CD4-positive, alpha-beta T cell treated with Interferon gamma for 1 hour (primary cell): ENCODE results near the gene ICAM2.

Experiments used
- DNase-seq: peaks from one replicate; pipeline ENCODE4 v3.0.0-alpha.2; 2020

ICAM2 gene

DNA sequence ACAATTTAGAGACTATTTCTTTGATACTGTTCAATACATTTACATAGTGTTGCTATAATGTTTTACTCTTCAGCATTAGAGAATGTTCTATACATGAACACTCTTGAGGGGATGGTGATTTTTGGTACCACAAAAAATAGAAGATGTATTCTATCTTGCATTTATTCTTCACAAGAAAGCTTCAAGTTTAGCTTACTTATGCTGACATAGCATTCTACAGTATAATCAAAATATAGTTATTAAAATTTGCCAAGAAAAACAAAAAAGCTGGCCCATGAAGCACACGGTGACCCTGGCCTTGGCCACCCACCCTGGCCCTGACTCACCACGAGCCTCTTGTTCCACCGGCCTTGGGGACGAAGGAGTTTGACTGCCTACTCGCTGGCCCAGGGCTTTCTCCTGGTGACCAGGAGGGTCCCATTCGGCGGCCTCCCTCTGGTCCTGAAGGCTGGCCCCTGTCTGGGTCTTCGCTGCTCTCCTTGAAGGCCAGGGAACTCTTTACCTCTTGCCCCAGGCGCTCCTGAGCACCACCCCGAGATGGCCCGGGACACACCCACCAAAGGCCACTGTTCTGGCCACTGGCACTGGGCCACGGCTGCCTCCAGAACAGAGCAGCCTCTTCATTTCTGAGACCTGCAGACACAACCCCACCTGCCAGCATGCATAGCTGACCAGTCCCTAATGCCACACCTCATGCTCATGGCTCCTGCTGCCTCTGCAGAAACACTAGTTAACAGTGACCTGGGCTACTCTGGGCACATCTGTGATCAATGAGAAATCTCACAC lies 22.5 kb upstream of the ICAM2 start:
- no peak for DNase-seq

DNA sequence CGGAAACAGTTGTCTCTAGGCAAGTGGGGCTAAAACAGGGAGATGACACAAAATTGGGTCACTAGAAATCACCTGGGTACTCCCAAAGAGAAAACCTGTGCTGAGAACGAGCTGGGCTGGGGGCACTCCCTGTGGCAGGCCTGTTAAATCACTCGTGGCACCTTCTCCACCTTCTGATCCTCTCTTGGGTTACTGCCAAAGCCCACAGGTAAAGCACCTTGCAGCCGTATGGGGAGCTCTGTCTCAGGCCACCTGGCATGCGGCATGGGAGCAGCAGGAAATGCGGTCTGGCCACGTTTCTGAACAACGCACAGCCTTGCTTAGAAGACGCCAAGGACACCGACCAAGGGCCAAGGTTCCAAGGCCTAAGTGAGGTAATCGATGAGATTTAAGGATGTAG lies 21.5 kb upstream of the ICAM2 start:
- DNase-seq, result no peak

DNA sequence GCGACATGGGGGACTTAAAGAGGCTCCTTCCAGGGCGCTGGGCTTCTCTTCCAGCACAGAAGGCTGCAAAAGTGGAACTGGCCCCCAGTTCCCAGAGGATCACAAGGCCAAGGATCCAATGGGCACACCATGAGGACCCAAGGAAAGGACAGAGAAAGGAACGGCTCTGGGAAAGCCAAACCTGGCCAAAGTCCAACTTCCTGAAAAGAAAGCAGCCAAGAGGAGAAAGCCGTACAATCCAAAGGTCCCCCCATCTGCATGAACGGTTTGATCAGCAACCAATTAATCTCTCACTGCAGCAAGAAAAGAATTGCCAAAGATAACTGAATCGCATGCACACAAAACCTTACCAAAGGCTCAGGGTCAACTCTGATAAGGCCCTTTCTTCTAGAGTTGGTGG lies 19.8 kb upstream of the ICAM2 start:
- DNase-seq, result no peak

DNA sequence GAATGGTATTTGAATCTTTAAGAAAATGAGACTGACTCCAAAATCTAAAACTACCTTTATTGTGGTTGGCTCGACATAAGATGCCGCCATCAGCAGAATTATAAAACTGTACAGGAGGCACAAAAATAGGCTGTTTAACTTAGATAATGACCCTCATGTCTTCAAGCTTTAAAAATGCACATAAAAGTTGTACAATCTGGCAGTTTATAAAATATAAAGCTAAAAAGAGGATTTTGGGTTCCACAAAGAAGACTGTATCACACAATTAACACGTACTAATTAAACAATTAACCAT lies 18.6 kb upstream of the ICAM2 start:
- no peak for DNase-seq

DNA sequence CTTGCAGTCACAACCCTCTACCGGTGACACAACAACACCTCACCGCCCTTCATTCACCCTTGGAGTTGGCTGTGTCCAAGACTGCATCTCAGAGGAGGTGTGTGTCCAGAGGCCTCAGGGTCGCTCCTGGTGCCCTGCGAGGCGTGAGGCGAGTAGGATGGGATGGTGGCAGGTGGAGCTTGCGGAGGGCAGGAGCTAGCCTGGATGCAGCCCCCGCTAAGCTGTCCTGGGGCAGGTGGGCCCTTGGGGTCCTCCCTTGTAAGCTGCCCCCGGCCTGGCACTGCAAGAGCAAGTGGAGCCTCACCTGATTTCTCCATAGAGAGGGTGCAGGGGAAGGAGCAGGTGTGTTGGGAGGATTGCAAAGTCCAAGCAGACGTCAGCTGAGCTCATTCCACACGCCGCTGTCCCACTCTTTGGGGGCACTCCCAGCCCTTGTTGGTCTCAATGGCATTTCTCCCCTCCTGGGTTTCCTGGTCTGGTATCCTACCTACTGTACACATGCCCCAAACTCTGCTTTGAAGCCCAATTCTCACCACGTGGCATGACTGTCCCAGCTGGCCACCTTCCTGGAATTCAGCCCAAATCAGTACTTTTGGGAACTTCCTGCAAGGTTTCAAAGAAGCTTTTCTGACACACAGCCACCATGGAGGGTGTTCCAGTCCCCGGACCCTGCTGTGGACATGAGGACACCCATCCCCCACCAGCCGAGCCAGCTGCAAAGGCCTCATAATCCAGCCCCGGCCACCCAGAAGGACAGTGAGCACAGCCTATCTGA lies 18.1 kb upstream of the ICAM2 start:
- no peak for DNase-seq

DNA sequence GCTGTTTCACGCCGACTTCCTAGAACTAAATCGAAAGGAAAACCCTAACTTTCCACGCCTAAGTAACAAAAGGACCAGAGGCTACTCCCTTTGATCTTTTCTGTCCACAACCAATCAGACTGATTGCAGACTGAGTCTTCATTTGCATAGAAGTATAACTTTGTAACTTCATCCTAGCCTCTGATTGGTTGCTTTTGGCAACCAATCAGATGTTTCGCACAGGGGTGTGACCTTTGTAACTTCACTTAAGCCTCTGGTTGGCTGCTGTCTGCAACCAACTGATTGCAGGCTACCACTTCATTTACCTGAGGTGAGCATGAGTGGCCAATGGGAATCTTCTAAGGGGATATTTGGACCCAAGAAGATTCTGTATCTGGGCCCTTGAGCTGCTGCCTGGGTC lies 17.4 kb upstream of the ICAM2 start:
- no peak for DNase-seq

DNA sequence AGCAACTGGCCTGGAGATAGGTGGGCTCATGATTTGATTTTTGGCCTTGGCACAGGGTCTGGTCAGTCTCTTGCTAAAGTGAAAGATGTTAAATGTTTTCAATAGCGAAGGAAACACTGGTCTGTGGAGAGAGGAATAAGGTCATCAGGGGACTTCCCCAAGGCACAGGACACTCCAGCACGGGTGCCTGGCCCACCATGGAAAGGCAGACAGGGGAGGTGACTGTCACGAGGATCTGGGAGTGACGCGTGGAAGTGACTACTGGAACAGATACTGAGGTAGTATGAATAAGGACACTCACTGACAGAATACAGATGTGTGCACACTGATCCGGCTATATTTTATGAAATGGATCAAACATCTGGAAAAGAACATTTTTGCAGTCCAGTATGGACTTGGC lies 16.7 kb upstream of the ICAM2 start:
- no peak for DNase-seq

DNA sequence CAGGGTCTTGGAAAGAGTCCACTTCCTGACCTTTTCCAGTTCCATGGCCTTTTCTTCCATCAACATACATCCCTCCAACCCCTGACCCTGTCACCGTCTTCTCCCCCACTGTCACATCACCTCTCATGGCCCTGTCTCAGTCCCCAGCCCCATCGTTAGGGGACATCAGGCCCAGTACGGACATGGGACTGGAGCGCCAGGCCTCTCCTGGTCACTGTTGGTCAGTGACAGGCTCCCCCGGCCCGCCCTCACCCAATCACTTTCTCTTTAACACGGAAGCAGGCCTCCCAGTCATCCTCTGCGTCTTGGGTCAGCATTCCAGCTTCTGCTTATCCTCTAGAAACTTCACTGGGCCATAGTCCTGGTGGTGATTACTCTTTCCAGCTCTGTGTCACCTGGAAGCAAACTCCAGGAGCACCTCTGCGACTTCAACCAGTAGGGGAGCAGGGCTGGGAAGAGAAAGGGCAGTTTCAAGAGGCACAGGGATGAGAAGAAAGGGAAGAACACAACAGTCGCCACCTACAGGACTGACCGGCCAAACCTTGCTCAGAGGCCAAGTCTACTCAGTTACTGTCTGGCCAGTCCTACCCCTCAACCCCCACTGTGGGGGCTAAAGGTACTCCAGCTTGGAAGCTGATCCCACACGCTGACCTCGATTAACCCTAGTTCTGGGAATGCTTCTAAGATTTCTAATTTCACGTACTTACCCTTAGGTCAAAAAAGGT lies 15.9 kb upstream of the ICAM2 start:
- no peak for DNase-seq

DNA sequence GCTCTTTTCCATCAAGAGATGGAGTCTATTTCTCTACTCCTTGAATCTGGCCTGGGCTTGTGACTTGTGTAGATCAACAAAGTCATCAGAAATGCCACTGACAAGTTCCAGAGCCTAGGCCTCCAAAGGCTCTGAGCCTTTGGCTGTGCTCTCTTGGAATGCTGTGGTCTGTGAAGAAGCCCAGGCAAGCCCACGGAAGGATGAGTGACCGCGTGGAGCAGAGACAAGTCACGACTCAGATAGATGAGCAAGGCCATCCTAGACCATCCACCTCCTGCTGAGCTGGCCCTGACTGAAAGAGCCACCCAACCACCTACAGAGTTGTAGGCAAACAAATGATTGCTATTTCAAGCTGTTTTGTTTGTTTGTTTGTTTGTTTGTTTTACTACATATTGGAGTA lies 11.6 kb upstream of the ICAM2 start:
- DNase-seq, result no peak

DNA sequence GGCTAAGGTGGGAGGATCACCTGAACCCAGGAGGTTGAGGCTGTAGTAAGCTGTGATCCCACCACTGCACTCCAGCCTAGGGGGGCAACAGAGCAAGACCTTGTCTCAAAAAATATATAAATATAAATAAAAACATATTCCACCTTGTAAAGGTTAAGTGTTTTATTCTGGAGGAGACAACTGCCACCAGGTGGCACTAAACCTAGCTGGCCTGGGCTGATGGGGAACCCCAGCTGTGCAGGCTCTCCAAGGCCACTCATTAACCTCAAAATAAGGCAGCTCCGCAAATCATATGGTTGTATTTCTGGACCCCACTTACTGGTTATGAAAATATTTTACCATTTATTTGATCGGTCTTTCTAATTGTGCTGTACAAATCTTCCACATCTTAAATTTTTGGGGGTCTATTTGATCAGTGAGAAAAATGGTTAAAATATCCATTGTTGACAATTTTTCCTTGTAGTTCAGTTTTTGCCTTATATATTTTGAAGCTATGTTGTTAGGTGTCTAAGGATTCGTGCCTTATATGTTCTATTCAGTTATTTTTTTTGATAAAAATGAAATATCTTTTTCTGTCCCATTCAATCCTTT lies 8.5 kb upstream of the ICAM2 start:
- peak; percentile 72 for DNase-seq

DNA sequence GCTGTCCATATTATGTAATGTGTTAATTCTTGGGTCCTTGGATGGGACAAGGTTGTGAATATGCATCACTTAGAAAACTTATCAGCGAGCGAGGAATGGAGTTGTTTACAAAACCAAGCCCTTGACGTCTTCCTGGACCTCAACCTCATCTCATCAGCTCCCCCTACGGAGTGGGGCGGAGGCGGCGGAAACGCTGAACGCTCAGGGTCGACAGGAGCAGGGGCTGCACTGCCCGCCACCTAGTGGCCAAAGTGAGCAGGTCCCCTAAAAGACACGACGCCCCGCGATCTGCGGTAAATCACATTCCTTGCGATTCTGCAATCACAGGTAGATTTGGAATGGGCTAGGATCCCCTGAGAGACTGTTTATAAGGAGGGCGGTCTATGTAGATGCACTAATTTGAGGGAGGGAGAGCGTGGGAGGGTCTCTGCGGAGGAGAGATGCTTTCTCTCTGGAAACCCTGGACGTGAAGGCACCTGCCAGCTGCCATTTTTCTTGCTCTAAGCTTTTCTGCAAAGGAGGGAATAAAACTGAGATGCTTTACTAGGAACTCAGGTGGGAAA lies 5.4 kb upstream of the ICAM2 start:
- DNase-seq, result peak; percentile 95

DNA sequence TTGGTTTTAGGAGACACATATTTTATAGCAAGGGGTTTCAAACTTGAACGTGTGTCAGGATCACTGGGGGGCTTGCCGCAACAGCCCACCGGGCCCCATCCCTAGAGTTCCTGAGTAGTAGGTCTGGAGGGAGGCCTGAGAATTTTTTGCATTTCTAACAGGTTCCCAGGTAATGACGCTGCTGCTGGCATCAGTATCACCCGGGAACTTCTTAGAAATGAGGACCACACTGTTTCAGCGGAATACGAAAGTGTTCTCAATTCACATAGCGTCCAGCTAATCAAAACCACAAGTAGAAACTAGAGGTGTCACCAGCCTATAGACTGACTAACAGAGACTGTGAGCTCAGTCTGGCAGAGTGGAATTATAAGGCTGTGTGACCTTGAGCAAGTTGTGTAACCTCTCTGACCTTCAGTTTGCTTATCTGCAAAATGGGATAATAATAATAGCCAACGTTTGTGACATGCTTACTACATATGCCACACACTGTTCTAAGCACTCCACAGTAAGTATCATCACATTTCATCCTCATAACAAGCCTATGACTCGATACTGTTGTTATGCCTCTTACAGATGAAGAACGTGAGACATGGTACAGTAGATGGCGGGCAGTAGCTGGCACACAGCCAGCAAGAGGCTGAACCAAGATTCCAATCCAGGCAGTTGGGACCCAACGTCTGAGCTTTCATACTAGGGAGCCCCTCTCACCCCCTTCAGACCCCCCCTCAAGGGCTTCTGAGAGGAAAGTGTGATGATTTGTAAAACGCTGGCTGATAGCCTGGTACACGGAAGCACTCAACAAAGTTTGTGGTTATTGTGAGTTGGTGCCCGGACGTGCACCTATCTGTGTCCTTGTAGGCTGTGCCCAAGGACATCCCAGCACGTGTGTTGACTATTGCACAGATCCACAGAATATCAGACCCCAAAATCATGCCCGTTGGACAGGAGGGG lies 4.6 kb upstream of the ICAM2 start:
- no peak for DNase-seq

DNA sequence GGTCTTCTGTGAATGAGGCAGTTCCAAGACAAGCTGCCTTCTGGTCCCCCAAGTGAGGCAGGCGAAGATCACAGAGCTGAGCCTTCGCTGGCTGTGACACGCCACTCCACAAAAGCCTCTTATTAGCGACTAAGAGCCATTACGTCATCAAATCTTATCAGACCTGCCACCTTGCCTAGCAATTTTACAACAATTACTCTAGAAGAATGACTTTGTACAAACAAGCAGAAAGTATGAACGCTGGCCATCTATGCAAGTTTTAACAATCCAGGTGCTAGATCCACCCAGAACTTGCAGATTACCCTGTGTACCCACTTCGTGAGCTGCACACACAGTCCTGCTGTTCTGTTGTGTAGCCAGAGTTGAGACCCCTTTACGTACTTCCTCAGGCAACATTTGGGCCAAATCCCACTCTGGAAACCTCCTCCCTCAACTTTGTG lies 3.8 kb upstream of the ICAM2 start:
- no peak for DNase-seq

DNA sequence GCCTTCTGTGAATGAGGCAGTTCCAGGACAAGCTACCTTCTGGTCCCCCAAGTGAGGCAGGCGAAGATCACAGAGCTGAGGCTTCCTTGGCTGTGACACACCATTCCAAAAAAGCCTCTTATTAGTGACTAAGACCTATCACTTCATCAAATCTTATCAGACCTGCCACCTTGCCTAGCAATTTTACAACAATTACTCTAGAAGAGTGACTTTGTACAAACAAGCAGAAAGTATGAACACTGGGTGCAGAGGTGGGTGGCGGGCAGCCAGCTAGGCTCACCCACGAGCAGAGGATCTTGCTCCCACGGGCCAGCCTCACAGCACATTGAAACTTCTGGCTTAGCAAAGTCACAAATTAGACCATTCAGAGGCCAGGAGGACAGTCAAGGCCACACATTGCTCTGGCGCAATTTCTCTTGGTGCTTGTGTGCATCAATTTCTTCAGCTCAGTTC lies 2.2 kb upstream of the ICAM2 start:
- no peak for DNase-seq

DNA sequence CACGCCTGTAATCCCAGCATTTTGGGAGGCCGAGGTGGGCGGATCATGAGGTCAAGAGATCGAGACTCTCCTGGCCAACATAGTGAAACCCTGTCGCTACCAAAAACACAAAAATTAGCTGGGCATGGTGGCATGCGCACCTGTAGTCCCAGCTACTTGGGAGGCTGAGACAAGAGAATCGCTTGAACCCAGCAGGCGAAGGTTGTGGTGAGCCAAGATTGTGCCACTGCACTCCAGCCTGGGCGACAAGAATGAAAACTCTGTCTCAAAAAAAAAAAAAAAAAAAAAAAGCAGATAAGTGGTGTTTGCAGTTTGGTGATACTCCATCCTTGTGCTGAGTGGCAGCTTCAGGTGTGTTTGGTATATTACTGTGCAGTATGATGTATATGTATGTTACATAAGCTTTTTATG lies 877 bp downstream of the ICAM2 start:
- DNase-seq, result peak; percentile 25

DNA sequence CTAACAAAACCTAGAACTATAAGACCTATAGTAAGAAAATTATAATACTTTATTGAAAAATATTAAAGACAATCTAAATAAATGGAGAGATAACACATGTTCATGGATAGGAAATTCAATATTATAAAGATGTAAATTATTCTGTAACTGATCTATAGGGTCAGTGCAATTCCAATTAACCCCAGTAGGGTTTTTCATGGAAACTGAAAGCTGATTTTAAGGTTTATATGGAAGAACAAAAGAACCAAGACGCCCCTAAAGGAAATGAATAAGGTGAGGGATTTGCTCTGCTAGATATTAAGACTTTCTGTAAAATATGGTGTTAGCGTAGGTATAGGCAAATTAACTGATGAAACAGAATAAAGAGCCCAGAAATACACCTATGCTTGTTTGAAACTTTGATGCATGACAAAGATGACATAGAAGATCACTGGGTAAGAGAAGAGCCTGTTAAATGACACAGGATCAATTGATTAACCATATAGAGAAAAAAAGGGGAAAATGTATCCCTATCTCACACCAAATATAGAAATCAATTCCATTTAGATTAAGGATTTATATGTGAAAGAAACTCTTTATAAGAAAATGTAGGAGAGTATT lies 3.0 kb downstream of the ICAM2 start:
- DNase-seq, result no peak

DNA sequence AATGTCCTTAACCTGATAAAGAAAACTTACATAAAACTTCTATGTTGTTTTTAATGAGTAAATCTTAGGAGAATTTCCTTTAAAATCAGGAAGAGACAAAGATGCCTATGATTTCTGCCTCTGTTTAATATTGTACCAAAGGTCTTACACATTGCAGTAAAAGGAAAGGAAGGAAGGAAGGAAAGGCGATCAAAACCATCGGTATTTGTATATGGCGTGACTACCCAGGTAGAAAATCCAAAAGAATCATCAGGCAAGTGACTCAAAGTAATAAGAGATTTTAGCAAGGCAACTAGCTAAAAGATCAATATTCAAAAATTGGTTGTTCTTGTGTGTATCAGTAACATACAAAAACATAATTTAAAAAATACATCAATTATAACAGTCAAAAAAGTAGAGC lies 3.5 kb downstream of the ICAM2 start:
- no peak for DNase-seq

DNA sequence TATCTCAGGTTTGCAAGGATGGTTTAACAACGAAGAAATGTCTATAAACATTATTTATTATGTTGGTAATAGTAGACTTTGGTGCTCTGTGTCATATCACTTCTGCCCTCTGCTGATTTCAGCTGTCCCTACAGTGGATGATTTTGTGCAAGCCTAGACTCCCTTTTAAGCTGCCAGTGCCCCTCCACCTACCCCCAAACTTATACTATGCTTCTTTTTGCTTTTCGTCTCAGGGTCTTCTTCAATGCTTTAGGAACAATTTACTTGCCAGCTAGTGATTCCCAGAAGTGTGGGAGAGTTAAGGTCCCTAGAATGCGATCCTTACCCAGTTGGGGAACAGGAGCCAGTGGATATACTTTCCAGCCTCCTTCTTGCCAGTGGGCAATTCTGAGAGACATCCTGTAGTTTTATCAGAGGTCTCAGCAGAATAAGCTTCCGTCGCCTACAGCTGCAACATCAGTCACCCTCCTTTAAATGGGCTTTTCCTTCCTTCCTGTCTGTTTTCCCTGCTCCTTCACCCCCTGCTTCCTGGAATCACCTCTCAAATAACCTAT lies 4.1 kb downstream of the ICAM2 start:
- DNase-seq, result no peak

DNA sequence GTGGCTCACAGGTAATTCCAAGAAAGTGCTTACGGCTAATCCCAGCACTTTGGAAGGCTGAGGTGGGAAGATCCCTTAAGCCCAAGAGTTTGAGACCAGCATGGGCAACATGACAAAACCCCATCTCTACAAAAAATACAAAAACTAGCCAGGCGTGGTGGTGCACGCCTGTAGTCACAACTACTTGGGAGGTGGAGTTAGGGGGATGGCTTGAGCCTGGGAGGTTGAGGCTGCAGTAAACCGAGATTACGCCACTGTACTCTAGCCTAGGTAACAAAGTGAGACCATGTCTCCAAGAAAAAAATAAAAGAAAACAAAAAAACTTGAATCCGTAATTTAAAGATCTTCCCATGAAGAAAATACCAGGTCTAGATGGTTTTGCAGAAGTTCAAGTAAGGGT lies 5.0 kb downstream of the ICAM2 start:
- DNase-seq, result no peak

DNA sequence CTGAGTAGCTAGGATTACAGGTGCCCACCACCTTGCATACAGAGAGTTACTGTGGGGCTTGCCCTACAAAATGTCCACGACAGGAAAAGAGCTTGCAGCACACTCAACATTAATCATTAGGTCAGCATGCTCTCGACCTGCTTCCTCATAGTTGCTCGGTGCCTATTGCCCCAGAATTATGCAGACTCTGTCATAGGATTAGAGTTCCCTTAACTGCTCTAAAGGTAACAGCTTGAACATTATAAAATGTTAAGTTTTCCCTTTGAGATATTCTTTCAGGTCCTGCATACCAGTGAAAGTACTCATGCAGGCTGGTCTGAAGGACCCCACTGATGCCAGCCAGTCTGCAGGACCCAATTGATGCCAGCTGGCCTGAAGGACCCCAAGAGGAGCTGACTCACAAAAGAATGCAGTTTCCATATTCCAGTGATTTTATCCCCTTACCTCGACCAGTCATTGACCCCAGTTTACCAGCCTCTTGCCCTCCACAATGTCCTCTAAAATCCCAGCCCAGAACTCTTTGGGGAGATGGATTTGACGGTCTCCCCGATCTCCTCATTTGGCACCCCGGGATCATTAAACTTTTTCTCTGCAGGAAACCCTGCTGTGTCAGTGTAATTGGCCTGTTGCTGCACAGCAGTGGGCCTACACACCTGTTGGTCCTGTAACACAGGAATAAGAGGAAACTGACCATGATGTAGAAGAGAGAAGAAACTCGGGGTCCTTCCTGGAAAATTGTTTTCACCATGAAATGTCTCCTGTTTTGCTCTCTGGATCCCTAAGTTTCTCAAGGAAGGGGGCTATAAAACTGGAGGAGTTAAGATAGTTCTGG lies 10.6 kb downstream of the ICAM2 start:
- DNase-seq, result no peak
